ENCODE data around the gene MEGF8.
A peak's percentile ranks its signal among the peaks of the same experiment; 100 is the strongest.

Gene MEGF8

GRCh38 chr19:42287827-42288107, 37.7 kb upstream of the MEGF8 start:
- no peak for DNase-seq

DNA sequence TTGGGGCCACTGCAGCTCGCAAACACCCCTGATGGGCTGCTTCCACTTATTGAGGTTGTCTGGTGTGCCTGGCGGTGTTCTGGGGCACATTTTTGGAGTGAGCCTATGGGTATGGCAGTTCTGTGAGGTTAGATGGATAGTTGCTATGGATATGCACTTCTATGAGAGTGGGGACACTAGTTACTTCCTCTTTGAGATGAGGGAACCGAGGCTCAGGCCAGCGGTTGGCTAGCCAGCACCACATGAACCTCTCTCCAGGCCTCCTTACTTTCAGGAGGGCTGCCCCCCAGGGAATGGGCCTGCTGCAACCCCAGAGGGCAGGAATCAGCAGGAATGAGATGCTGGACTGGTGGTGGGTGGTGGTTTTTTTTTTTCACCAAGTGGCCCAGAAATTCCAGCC, 37.0 kb upstream of the MEGF8 start:
- DNase-seq: no peak

DNA sequence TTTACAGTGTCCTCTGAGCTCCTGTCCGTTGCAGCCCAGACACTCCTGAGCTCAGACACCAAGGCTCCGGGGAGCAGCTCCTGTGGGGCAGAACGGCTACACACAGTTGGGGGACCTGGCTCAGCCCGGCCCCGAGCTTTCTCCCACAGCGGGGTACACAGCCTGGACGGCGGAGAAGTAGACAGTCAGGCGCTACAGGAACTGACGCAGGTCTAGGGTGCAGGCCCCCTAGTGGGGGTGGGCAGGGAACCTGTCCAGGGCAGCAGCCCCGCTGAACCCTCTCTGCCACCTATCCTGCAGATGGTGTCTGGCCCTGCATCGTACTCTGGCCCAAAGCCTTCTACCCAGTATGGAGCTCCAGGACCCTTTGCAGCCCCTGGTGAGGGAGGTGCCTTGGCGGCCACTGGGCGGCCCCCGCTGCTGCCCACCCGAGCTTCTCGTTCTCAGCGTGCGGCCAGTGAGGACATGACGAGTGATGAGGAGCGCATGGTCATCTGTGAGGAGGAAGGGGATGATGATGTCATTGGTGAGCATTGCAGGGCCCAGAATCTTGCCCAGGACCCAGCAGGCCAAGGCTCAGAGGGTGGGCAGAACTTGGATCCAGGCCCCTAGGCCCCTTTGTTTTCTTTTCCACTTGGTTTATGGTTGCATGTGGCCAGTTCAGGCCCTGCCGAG, 36.4 kb upstream of the MEGF8 start:
- DNase-seq: no peak

DNA sequence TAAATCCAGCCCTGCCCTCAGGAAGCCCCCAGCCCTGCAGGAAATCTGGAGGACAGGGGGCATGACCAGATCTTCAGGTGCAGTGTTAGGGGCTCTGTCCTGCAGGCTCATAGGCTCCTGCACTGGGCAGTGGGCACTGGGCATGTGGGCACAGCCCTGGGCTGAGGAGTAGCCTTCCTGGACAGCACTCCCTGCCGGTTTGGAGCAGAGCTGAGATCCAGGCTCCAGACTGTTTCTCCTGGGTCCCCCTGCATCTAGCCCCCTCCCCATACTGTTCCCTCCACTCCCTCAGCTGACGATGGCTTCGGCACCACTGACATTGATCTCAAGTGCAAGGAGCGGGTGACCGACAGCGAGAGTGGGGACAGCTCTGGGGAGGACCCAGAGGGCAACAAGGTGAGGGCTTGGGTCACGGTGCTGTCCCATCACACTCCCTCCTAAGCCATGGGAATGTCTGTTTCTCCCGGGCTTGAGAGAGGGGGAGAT, 35.8 kb upstream of the MEGF8 start:
- no peak for DNase-seq

- no peak for DNase-seq
These were observed 35.3 kb upstream of the MEGF8 start for GRCh38 chr19:42290136-42290522.

GRCh38 chr19:42290523-42291434, 34.7 kb upstream of the MEGF8 start:
- DNase-seq: peak; percentile 69

DNA sequence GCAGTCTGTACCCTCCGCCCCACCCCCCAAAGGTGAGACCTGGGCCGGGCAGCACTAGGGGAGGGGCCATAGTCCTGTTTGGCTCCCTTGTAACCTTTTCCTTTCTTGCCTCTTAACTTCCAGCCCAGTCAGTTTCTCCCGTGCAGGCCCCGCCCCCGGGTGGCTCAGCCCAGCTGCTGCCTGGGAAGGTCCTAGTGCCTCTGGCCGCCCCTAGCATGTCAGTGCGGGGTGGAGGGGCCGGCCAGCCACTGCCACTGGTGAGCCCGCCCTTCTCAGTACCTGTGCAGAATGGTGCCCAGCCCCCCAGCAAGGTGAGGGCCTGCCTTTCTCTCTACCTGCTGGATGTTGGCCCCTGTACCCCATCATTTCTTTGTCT, 34.0 kb upstream of the MEGF8 start:
- no peak for DNase-seq

DNA sequence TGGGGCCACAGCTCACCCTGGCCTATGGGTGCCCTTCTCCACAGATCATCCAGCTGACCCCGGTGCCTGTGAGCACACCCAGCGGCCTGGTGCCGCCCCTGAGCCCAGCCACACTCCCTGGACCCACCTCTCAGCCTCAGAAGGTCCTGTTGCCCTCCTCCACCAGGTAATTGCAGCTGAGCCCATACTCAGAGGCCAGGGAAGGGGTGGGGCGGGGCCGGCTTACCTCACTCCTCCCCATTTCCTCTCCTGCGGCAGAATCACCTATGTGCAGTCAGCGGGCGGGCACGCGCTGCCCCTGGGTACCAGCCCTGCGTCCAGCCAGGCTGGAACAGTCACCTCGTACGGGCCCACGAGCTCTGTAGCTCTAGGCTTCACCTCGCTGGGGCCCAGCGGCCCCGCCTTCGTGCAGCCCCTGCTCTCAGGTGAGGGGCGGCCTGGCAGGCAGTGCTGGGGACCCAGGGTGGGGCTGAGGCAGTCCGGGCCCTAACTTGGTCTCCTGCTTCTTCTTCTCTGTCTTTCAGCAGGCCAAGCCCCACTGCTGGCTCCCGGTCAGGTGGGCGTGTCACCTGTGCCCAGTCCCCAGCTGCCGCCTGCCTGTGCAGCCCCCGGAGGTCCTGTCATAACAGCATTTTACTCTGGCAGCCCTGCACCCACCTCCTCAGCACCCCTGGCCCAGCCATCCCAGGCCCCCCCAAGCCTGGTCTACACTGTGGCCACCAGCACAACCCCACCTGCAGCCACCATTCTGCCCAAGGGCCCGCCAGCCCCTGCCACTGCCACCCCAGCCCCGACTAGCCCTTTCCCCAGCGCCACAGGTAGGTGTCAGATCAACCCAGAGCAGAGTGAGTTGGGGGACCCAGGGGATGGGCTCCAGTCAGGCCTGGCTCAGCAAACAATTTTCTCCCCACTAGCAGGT, 33.1 kb upstream of the MEGF8 start:
- no peak for DNase-seq

DNA sequence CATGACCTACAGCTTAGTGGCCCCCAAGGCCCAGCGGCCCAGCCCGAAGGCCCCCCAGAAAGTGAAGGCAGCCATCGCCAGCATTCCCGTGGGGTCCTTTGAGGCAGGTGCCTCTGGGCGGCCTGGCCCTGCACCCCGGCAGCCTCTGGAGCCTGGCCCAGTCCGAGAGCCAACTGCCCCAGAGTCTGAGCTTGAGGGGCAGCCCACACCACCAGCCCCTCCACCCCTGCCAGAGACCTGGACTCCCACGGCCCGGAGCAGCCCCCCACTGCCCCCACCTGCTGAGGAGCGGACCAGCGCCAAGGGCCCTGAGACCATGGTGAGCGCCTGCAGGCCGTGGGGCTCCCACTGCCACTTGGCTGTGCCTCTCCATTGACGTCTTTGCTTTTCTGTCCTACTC, 32.5 kb upstream of the MEGF8 start:
- no peak for DNase-seq

- no peak for DNase-seq
These were observed 31.9 kb upstream of the MEGF8 start for GRCh38 chr19:42293540-42293939.

- no peak for DNase-seq
These were observed 31.5 kb upstream of the MEGF8 start for GRCh38 chr19:42293948-42294347.

GRCh38 chr19:42294471-42295137, 30.8 kb upstream of the MEGF8 start:
- no peak for DNase-seq

- no peak for DNase-seq
These were observed 30.1 kb upstream of the MEGF8 start for GRCh38 chr19:42295342-42295741.

- DNase-seq: peak; percentile 94
These were observed 29.5 kb upstream of the MEGF8 start for GRCh38 chr19:42295831-42296525.

DNA sequence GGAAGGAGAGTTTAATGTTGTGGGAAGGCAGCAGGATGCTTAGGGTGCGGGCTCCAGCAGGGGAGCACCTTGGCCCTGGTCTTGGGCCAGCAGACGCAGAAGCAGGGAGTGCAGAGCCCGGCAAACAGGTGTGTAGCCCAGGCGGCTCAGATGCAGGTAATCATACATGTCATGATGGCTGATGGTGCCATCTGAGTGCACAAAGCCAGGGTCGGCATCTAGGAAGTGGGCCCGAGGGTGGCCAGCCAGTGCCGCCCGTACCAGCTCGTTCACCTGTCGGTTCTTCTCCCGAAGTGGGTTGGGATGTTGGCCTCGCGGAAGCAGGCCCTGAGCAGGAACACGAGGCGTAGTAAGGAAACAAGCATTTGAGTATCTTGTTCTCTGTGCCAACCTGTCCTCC, 28.4 kb upstream of the MEGF8 start:
- DNase-seq: no peak

GRCh38 chr19:42301646-42302203, 23.7 kb upstream of the MEGF8 start, which contains the start of gene PRR19:
Gene PRR19, plus strand, starts transcription at chr19:42302132. Its CDS starts 7,453 bp downstream, at chr19:42309585.
- peak; percentile 51 for DNase-seq

- no peak for DNase-seq
These were observed 22.4 kb upstream of the MEGF8 start for GRCh38 chr19:42303101-42303464.

GRCh38 chr19:42303876-42304275, 21.6 kb upstream of the MEGF8 start:
- DNase-seq: no peak

- DNase-seq: no peak
These were observed 18.8 kb upstream of the MEGF8 start for GRCh38 chr19:42306646-42307045.

- no peak for DNase-seq
These were observed 15.7 kb upstream of the MEGF8 start for GRCh38 chr19:42309686-42310085.

- DNase-seq: no peak
These were observed 13.8 kb upstream of the MEGF8 start for GRCh38 chr19:42311657-42312056.

DNA sequence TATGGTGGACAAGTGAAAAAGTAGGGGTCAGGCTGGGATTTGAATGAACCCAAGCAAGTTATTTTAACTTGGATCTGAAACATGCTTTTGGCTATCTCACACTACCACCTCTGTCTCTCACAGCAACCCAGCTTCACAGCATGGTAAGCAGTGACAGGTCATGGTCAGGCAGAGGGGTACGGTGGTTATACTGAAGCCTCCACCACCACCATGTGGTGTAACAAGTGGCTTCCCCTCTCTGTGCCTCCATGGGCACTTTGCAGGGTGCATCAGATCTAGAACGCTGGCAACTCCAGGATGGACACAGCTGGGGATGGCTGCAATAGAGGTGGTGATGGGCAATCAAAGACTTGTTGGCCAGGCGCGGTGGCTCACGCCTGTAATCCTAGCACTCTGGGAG, 13.1 kb upstream of the MEGF8 start:
- DNase-seq: no peak
